ENCODE results near the gene ARHGAP45. TPM values are rescaled to one million over a fixed set of nuclear protein-coding genes. Genes with fewer than 3 reads are reported as not detected.

Gene ARHGAP45
- total and polyA plus RNA-seq, 9 of the 15 experiments (the other 6 are each of a cell fraction or from before 2014, with no cell fraction given): 0.08 to 22.1 (median 4.2) TPM

- TF ChIP-seq ZNF518B (CRISPR knock-in tag; IDR thresholded peaks at IDR 0.05): no peak
- no peak for TF ChIP-seq PYGO2 (tag; IDR thresholded peaks at IDR 0.05)
- peak; percentile 92 for TF ChIP-seq RBFOX2 (IDR thresholded peaks at IDR 0.05; ENCODE audit: low read depth, low read length)
- peak; percentile 83 for TF ChIP-seq CTBP1 (IDR thresholded peaks at IDR 0.05; ENCODE audit: borderline replicate concordance)
- TF ChIP-seq WHSC1 (IDR thresholded peaks at IDR 0.05; ENCODE audit: low read length): no peak
- TF ChIP-seq ZNF431 (CRISPR knock-in tag; IDR thresholded peaks at IDR 0.05): 0 out of 2 replicates have a peak, but pooled peaks have one; percentile 40
- TF ChIP-seq GTF2A2 (tag; IDR thresholded peaks at IDR 0.05): no peak
- TF ChIP-seq ZNF583 (CRISPR knock-in tag; IDR thresholded peaks at IDR 0.05): no peak; the same call in 1 of the 2 replicates
- no peak for TF ChIP-seq PTRF (tag; IDR thresholded peaks at IDR 0.05)
- TF ChIP-seq CLOCK (CRISPR knock-in tag; IDR thresholded peaks at IDR 0.05; ENCODE audit: borderline replicate concordance): no peak
- TF ChIP-seq MYNN (IDR thresholded peaks at IDR 0.05): no peak
- no peak for TF ChIP-seq MYNN (CRISPR knock-in tag; IDR thresholded peaks at IDR 0.05)
- TF ChIP-seq RCOR1 (IDR thresholded peaks at IDR 0.05; ENCODE audit: borderline replicate concordance in 1 of 2, low read depth in 2 of 2, low read length in 2 of 2): peak in 1 of 2 experiments; percentile 41; a peak in 1 of 4 replicates
- TF ChIP-seq PHTF2 (CRISPR knock-in tag; IDR thresholded peaks at IDR 0.05): no peak
- no peak for TF ChIP-seq ZNF444 (CRISPR knock-in tag; IDR thresholded peaks at IDR 0.05)
- TF ChIP-seq NFE2L1 (tag; IDR thresholded peaks at IDR 0.05; ENCODE audit: borderline replicate concordance, low read depth): no peak
- TF ChIP-seq RFX1 (IDR thresholded peaks at IDR 0.05): no peak
- no peak for TF ChIP-seq NCOA2 (IDR thresholded peaks at IDR 0.05; ENCODE audit: partially characterized antibody in 2 of 2)
- peak; percentile 87 for TF ChIP-seq CXXC5 (CRISPR knock-in tag; IDR thresholded peaks at IDR 0.05)
- no peak for TF ChIP-seq CHAMP1 (IDR thresholded peaks at IDR 0.05)
- TF ChIP-seq ZNF699 (CRISPR knock-in tag; IDR thresholded peaks at IDR 0.05; ENCODE audit: insufficient replicate concordance): no peak
These were observed 40.8 kb upstream of the ARHGAP45 start, which contains the start of gene CNN2 (continued) for GRCh38 chr19:1025960-1026782.
